OCI-LY7 (cell line): ENCODE measurements around the gene AOX1. TPM values are rescaled to one million over a fixed set of nuclear protein-coding genes. Genes with fewer than 3 reads are reported as not detected.

Experiments used
- BruUV-seq: library from RNA; stranded (reverse); fragments of 400-500 nt; replicated peaks from 2 replicates; lab custom pipeline; 2021; lab: Mats Ljungman, UMichigan
- CTCF ChIA-PET: fragments of 300-600 bp; sonication (Branson Sonifier 250); formaldehyde crosslinking; loops from one replicate; lab custom pipeline; 2022; ENCODE audit warnings: antibody characterized with exemption; ENCODE audit not compliant: unreplicated experiment; lab: Charles Lee
- POLR2A ChIA-PET: fragments of 300-600 bp; sonication (Branson Sonifier 250); formaldehyde crosslinking; loops from one replicate; lab custom pipeline; 2022; ENCODE audit warnings: antibody characterized with exemption; lab: Charles Lee
- DNase-seq: peaks from one replicate; pipeline ENCODE4 v3.0.0-alpha.2; 2015; ENCODE audit warnings: low spot score
- H2AFZ ChIP-seq: fragments of 200-600 bp; sonication (generic), shearing (Covaris generic); 2 replicates; pipeline ENCODE4 v1.6.1; 2014; ENCODE audit warnings: mild to moderate bottlenecking, antibody characterized with exemption, low read length, moderate library complexity
- H3K27ac ChIP-seq: fragments of 200-600 bp; sonication (generic); 2 replicates; pipeline ENCODE4 v1.5.1; 2014; ENCODE audit warnings: mixed run types, low read depth, mild to moderate bottlenecking, moderate library complexity, low read length, inconsistent platforms; ENCODE audit not compliant: poor library complexity, severe bottlenecking
- H3K36me3 ChIP-seq: fragments of 200-600 bp; sonication (generic); 2 replicates; pipeline ENCODE4 v1.6.1; 2014; ENCODE audit warnings: mild to moderate bottlenecking, antibody characterized with exemption, low read length, moderate library complexity, mixed read lengths; ENCODE audit not compliant: insufficient read depth
- H3K4me1 ChIP-seq: fragments of 200-600 bp; sonication (generic); 2 replicates; pipeline ENCODE4 v1.5.1; 2014; ENCODE audit warnings: mild to moderate bottlenecking, low read length; ENCODE audit not compliant: insufficient read depth, poor library complexity, severe bottlenecking
- H3K4me2 ChIP-seq: fragments of 200-600 bp; sonication (generic); 2 replicates; pipeline ENCODE4 v1.6.1; 2014; ENCODE audit warnings: mild to moderate bottlenecking, low read length
- H3K4me3 ChIP-seq: fragments of 200-600 bp; sonication (generic); 2 replicates; pipeline ENCODE4 v1.5.1; 2014; ENCODE audit warnings: mild to moderate bottlenecking, low read depth, low read length; ENCODE audit not compliant: poor library complexity, severe bottlenecking
- H3K79me2 ChIP-seq: fragments of 200-600 bp; sonication (generic); 2 replicates; pipeline ENCODE4 v1.6.1; 2016; ENCODE audit warnings: low read depth, mild to moderate bottlenecking, low read length, moderate library complexity, mixed read lengths; ENCODE audit not compliant: insufficient read depth
- H3K9me2 ChIP-seq: fragments of 200-600 bp; sonication (generic); 2 replicates; pipeline ENCODE4 v1.6.1; 2016; ENCODE audit warnings: mild to moderate bottlenecking, low read length, mixed read lengths; ENCODE audit not compliant: insufficient read depth
- H3K9me3 ChIP-seq: fragments of 200-600 bp; sonication (generic); 2 replicates; pipeline ENCODE4 v1.6.1; 2014; ENCODE audit warnings: mild to moderate bottlenecking, mixed run types, low read length, mixed read lengths
- H4K20me1 ChIP-seq: fragments of 200-600 bp; sonication (generic); 2 replicates; pipeline ENCODE4 v1.6.1; 2014; ENCODE audit warnings: mild to moderate bottlenecking, antibody characterized with exemption, low read length, moderate library complexity, mixed read lengths; ENCODE audit not compliant: insufficient read depth
- CTCF ChIP-seq: fragments of 200-600 bp; sonication (generic); conservative IDR thresholded peaks from 2 replicates; pipeline ENCODE4 v1.5.1; 2014; ENCODE audit warnings: mild to moderate bottlenecking, antibody characterized with exemption, low read length, moderate library complexity, mixed read lengths
- EZH2phosphoT487 ChIP-seq: fragments of 200-600 bp; sonication (generic); IDR thresholded peaks from 2 replicates; pipeline ENCODE4 v1.6.1; 2018; ENCODE audit warnings: low read depth, borderline replicate concordance, mild to moderate bottlenecking, mixed run types, antibody characterized with exemption, low read length, moderate library complexity, mixed read lengths
- intact Hi-C: fragments of 100-400 bp; cut with micrococcal nuclease; formaldehyde crosslinking; loops from one replicate; pipeline ENCODE4 v1.10.0; 2022; ENCODE audit not compliant: unreplicated experiment
- total RNA-seq, 2 experiments: library from RNA; depleted of rRNA in 1 of 2; stranded (reverse); fragments of >200 nt in 1 of 2; shearing (Covaris generic) in 1 of 2; gene quantifications; 2 replicates each; pipeline ENCODE4 v1.2.3, GENCODE V29; 2014 to 2022

The AOX1 gene
- total RNA-seq, 2 experiments from 2014 or later, result 0.06 TPM; not detected in 1

- no peaks in the 10 kb centered on the region for H3K36me3 ChIP-seq
- no peaks in the 10 kb centered on the region for H3K9me2 ChIP-seq
- no peak overlapping the region for H3K27ac ChIP-seq
- H3K4me1 ChIP-seq, result no peaks in the 10 kb centered on the region
- intact Hi-C loops, result no loop called here
- H3K79me2 ChIP-seq, result no peaks in the 10 kb centered on the region
- no peak overlapping the region for H3K4me2 ChIP-seq
- no peaks in the 10 kb centered on the region for H3K9me3 ChIP-seq
- no peak for DNase-seq
- no peak for TF ChIP-seq EZH2phosphoT487
- no peak for TF ChIP-seq CTCF
- CTCF ChIA-PET, result no interaction called here
- no peak overlapping the region for H2AFZ ChIP-seq
- H3K4me3 ChIP-seq, result no peak overlapping the region
- POLR2A ChIA-PET, result interaction anchor here (0.6 to 0.9 kb wide), 3 partner anchors 14 to 95 kb away, joined by 3 to 7 read pairs (median 5); no protein-coding TSS in a partner anchor
- H4K20me1 ChIP-seq, result no peaks in the 10 kb centered on the region
- BruUV-seq, result no TSS peak
Observed at GRCh38 chr2:200600549-200601225, 14.9 kb downstream of the AOX1 start.

GRCh38 chr2:200602584-200602983 is 16.8 kb downstream of the AOX1 start:
- POLR2A ChIA-PET, result interaction anchor here (1.4 to 2.9 kb wide), 3 partner anchors 12 to 23 kb away, joined by 4 to 18 read pairs (median 8); no protein-coding TSS in a partner anchor
- intact Hi-C loops, result no loop called here
- no peaks in the 10 kb centered on the region for H4K20me1 ChIP-seq
- H3K4me3 ChIP-seq, result no peak overlapping the region
- no peak overlapping the region for H3K4me2 ChIP-seq
- no peak overlapping the region for H3K27ac ChIP-seq
- CTCF ChIA-PET, result no interaction called here
- no peaks in the 10 kb centered on the region for H3K79me2 ChIP-seq
- no peaks in the 10 kb centered on the region for H3K36me3 ChIP-seq
- H2AFZ ChIP-seq, result no peak overlapping the region
- TF ChIP-seq EZH2phosphoT487 (no peak), CTCF (no peak)
- no peaks in the 10 kb centered on the region for H3K9me3 ChIP-seq
- BruUV-seq, result no TSS peak
- H3K9me2 ChIP-seq, result no peaks in the 10 kb centered on the region
- no peak for DNase-seq
- no peaks in the 10 kb centered on the region for H3K4me1 ChIP-seq

- BruUV-seq, result no TSS peak
- no peak overlapping the region for H3K27ac ChIP-seq
- no peak overlapping the region for H3K4me3 ChIP-seq
- no peaks in the 10 kb centered on the region for H3K36me3 ChIP-seq
- ChIA-PET CTCF (no interaction called here), POLR2A (interaction anchor here (1.2 to 2.9 kb wide), 2 partner anchors 11 to 15 kb away, joined by 4 to 18 read pairs; no protein-coding TSS in a partner anchor)
- no peaks in the 10 kb centered on the region for H3K4me1 ChIP-seq
- no peak for DNase-seq
- no peaks in the 10 kb centered on the region for H4K20me1 ChIP-seq
- TF ChIP-seq EZH2phosphoT487 (no peak), CTCF (no peak)
- no peaks in the 10 kb centered on the region for H3K79me2 ChIP-seq
- H3K9me2 ChIP-seq, result no peaks in the 10 kb centered on the region
- intact Hi-C loops, result no loop called here
- H3K4me2 ChIP-seq, result no peak overlapping the region
- H2AFZ ChIP-seq, result no peak overlapping the region
- H3K9me3 ChIP-seq, result no peaks in the 10 kb centered on the region
Observed at GRCh38 chr2:200603972-200604371, 18.2 kb downstream of the AOX1 start.
